MM.1S (cell line): ENCODE measurements around the gene TMC4.

Experiments used
- DNase-seq: peaks from one replicate; pipeline ENCODE4 v3.0.0-alpha.2; 2015
- H2AFZ ChIP-seq: fragments of 300-600 bp; sonication (generic); 2 replicates; pipeline ENCODE4 v1.6.0; 2016; ENCODE audit warnings: antibody characterized with exemption, low read length
- H3F3A ChIP-seq: fragments of 300-600 bp; sonication (generic); 2 replicates; pipeline ENCODE4 v1.6.1; 2016; ENCODE audit warnings: mild to moderate bottlenecking, antibody characterized with exemption, low read length, moderate library complexity, mixed read lengths; ENCODE audit not compliant: insufficient read depth
- H3K27ac ChIP-seq: fragments of 300-600 bp; sonication (generic); 2 replicates; pipeline ENCODE4 v1.5.1; 2016; ENCODE audit warnings: mild to moderate bottlenecking, low read length
- H3K27me3 ChIP-seq: fragments of 300-600 bp; sonication (generic); replicated peaks from 2 replicates; pipeline ENCODE4 v1.6.0; 2016; ENCODE audit warnings: low read length; ENCODE audit not compliant: insufficient read depth
- H3K36me3 ChIP-seq: fragments of 300-600 bp; sonication (generic); replicated peaks from 2 replicates; pipeline ENCODE4 v1.6.1; 2016; ENCODE audit warnings: mild to moderate bottlenecking, low read length, mixed read lengths; ENCODE audit not compliant: insufficient read depth
- H3K4me1 ChIP-seq: fragments of 300-600 bp; sonication (generic); 2 replicates; pipeline ENCODE4 v1.6.1; 2016; ENCODE audit warnings: low read length, mixed read lengths
- H3K4me2 ChIP-seq: fragments of 300-600 bp; sonication (generic); 2 replicates; pipeline ENCODE4 v1.6.0; 2016; ENCODE audit warnings: low read depth, low read length
- H3K4me3 ChIP-seq: fragments of 300-600 bp; sonication (generic); 2 replicates; pipeline ENCODE4 v1.5.1; 2016; ENCODE audit warnings: low read length, mixed read lengths
- H3K79me2 ChIP-seq: fragments of 300-600 bp; sonication (generic); 2 replicates; pipeline ENCODE4 v1.6.1; 2016; ENCODE audit warnings: mixed run types, low read length, mixed read lengths
- H3K9ac ChIP-seq: fragments of 300-600 bp; sonication (generic); 2 replicates; pipeline ENCODE4 v1.6.1; 2016; ENCODE audit warnings: low read length, mixed read lengths
- H3K9me2 ChIP-seq: fragments of 300-600 bp; sonication (generic); replicated peaks from 2 replicates; pipeline ENCODE4 v1.6.1; 2016; ENCODE audit warnings: mild to moderate bottlenecking, low read length, mixed read lengths; ENCODE audit not compliant: insufficient read depth
- H3K9me3 ChIP-seq: fragments of 300-600 bp; sonication (generic); replicated peaks from 2 replicates; pipeline ENCODE4 v1.6.1; 2016; ENCODE audit warnings: mild to moderate bottlenecking, low read length, mixed read lengths; ENCODE audit not compliant: insufficient read depth
- H4K20me1 ChIP-seq: fragments of 300-600 bp; sonication (generic); 2 replicates; pipeline ENCODE4 v1.6.1; 2016; ENCODE audit warnings: mild to moderate bottlenecking, low read length, moderate library complexity, mixed read lengths; ENCODE audit not compliant: insufficient read depth
- CTCF ChIP-seq: fragments of 300-600 bp; sonication (generic); IDR thresholded peaks from 2 replicates; pipeline ENCODE4 v1.5.1; 2016; ENCODE audit warnings: antibody characterized with exemption, low read length, mixed read lengths
- EZH2 ChIP-seq: fragments of 300-600 bp; sonication (generic); optimal IDR thresholded peaks from 2 replicates; pipeline ENCODE3; 2017; ENCODE audit warnings: low read depth, mild to moderate bottlenecking, antibody characterized with exemption, low read length, mixed read lengths
- EZH2phosphoT487 ChIP-seq: fragments of 300-600 bp; sonication (generic); IDR thresholded peaks from 2 replicates; pipeline ENCODE4 v1.6.1; 2018; ENCODE audit warnings: antibody characterized with exemption, low read length

TMC4 gene

GRCh38 chr19:54168174-54168917 is 4.6 kb downstream of the TMC4 start:
- Histone ChIP-seq H3K36me3 (no peaks in the 10 kb centered on the region), H3F3A (no peaks in the 10 kb centered on the region), H3K79me2 (no peaks in the 10 kb centered on the region), H3K27ac (no peak overlapping the region), H4K20me1 (no peaks in the 10 kb centered on the region), H3K9me3 (no peaks in the 10 kb centered on the region), H3K9me2 (no peaks in the 10 kb centered on the region), H2AFZ (no peak overlapping the region), H3K9ac (no peak overlapping the region), H3K4me2 (peak overlapping the region; percentile 76; the same call in 1 of the 2 replicates), H3K27me3 (peaks cover 24% of the 10 kb centered on the region), H3K4me3 (no peak overlapping the region; the same call in 1 of the 2 replicates), H3K4me1 (peaks cover 4% of the 10 kb centered on the region; the same call in 1 of the 2 replicates)
- TF ChIP-seq CTCF, result peak; percentile 72
- no peak for TF ChIP-seq EZH2phosphoT487
- DNase-seq, result peak; percentile 79

GRCh38 chr19:54165222-54165621 is 7.7 kb downstream of the TMC4 start:
- Histone ChIP-seq H3K4me2 (no peak overlapping the region), H2AFZ (no peak overlapping the region), H3K9me2 (no peaks in the 10 kb centered on the region), H3K4me1 (peaks cover 10% of the 10 kb centered on the region), H3K27ac (no peak overlapping the region), H3F3A (no peaks in the 10 kb centered on the region), H3K4me3 (no peak overlapping the region), H3K79me2 (peaks cover 5% of the 10 kb centered on the region; the same call in 1 of the 2 replicates), H3K36me3 (no peaks in the 10 kb centered on the region), H3K27me3 (peaks cover 24% of the 10 kb centered on the region), H3K9me3 (no peaks in the 10 kb centered on the region), H4K20me1 (no peaks in the 10 kb centered on the region), H3K9ac (no peak overlapping the region)
- TF ChIP-seq EZH2phosphoT487 (no peak), CTCF (no peak), EZH2 (no peak)
- DNase-seq, result no peak

- no peak for TF ChIP-seq EZH2phosphoT487
- no peak for TF ChIP-seq EZH2
- TF ChIP-seq CTCF, result no peak
- H3F3A ChIP-seq, result no peaks in the 10 kb centered on the region
- H3K9me2 ChIP-seq, result no peaks in the 10 kb centered on the region
- no peak overlapping the region for H3K4me2 ChIP-seq
- no peak overlapping the region for H3K27ac ChIP-seq
- H2AFZ ChIP-seq, result no peak overlapping the region
- H3K36me3 ChIP-seq, result no peaks in the 10 kb centered on the region
- H3K9me3 ChIP-seq, result no peaks in the 10 kb centered on the region
- peaks cover 5% of the 10 kb centered on the region; the same call in 1 of the 2 replicates for H3K79me2 ChIP-seq
- H3K4me3 ChIP-seq, result no peak overlapping the region
- H4K20me1 ChIP-seq, result no peaks in the 10 kb centered on the region
- H3K9ac ChIP-seq, result no peak overlapping the region
- no peak for DNase-seq
- H3K4me1 ChIP-seq, result peaks cover 10% of the 10 kb centered on the region
- peaks cover 24% of the 10 kb centered on the region for H3K27me3 ChIP-seq
Measured at GRCh38 chr19:54164369-54165068, 8.4 kb downstream of the TMC4 start.
